Esophagus squamous epithelium (tissue), 4 donors: ENCODE measurements around the gene TNIK.

ENCODE experiments used
- POLR2A ChIP-seq, 4 donors: fragments of 450-650 bp; IDR thresholded peaks; one replicate each; pipeline ENCODE4 v1.6.1; 2017; ENCODE audit warnings: antibody characterized with exemption in 4 of 4, mild to moderate bottlenecking in 4 of 4, moderate library complexity in 3 of 4
- TF ChIP-seq, protein P1 (sequence below), 6 experiments: fragments of 450-650 bp in 4 of 6; fragments of 200-600 bp in 2 of 6; sonication (generic) in 2 of 6; IDR thresholded peaks; one replicate each; pipeline ENCODE4 v1.5.1; 2016 to 2019; ENCODE audit warnings: antibody characterized with exemption in 6 of 6, mild to moderate bottlenecking in 4 of 6, moderate library complexity in 4 of 6

DNA sequence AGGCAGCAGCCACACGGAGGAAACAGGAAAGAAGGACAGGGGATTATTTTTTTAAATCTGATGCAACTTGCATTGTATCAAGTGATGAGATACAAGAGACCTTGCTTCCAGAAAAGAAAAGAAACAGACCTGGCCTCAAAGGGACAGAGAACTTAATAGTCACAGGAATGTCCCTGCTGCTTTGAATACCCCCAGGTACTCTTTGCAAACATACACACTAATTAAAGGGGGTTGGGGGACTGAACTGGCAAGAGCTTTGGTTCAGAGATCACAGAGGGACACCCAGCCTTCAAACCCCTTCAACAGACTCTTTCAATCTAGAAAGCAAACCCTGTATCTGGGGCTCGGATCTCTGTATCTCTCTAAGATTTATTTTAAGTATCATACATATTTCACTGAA is 18.0 kb downstream of the TNIK start:
- TF ChIP-seq, protein P1, sequence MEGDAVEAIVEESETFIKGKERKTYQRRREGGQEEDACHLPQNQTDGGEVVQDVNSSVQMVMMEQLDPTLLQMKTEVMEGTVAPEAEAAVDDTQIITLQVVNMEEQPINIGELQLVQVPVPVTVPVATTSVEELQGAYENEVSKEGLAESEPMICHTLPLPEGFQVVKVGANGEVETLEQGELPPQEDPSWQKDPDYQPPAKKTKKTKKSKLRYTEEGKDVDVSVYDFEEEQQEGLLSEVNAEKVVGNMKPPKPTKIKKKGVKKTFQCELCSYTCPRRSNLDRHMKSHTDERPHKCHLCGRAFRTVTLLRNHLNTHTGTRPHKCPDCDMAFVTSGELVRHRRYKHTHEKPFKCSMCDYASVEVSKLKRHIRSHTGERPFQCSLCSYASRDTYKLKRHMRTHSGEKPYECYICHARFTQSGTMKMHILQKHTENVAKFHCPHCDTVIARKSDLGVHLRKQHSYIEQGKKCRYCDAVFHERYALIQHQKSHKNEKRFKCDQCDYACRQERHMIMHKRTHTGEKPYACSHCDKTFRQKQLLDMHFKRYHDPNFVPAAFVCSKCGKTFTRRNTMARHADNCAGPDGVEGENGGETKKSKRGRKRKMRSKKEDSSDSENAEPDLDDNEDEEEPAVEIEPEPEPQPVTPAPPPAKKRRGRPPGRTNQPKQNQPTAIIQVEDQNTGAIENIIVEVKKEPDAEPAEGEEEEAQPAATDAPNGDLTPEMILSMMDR (IDR thresholded peaks at IDR 0.05) = no peak
- no peak for TF ChIP-seq POLR2A (IDR thresholded peaks at IDR 0.05)
